GM04503 (cell line): ENCODE data around the gene LDHD.

Experiments
- DNase-seq: peaks from one replicate; pipeline ENCODE4 v3.0.0-alpha.2; 2012; ENCODE audit warnings: low read depth

LDHD gene

DNA sequence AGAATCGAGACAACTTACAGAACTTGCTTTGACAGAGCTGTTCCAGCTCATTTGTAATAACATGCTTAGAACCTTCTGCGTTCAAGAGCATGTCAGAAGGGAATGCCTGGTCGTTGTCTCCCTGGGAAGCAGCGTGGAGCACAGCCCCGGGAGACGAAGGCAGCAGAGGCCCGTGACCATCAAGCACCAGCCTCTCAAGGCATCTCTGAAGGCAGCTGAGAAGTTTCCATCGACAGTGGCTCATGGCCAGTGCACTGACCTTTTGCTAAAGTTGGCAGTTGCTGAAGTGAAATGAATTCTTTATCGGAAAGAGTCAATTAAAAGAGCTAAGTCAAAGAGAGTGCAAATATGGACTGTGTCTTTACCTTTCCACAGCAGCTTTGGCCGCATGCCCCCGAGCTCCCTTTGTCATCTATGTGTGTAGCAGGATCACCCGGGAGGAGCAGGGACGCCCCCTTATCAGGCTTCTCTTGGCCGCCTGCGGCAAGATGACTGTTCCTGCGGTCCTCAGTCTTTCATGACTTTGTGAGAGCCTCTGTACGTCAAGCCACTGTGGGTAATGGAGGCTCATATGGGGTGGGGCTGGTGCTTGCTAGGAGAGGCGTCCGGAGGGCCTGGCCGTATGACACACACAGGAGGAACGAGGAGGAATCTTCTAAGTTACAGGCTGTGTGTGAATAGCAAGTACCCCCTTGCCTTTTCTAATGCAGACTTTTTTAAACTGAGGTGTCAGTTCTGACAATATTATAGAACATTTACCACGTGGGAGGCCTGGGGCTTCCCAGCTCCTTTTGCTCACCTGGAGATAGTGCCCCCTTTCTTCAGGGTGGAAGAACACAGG lies 54.2 kb downstream of the LDHD start:
- DNase-seq: no peak
